Measurements from ENCODE around the gene SPTBN5.

DNA sequence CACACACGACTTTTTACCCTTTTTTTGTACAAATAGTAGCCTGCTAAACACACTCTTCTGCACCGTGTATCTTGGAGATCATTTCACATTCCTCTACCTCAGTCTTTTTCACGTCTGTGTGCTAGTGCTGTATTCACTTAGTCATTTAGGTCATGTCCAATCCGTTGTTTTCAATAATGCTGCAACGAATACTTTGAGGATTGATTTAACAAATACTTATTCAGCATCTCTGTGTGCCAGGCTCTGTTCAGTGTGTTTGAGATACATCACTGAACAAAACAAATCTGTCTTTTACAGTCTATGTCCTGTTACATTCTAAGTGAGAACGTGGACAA, 65.1 kb downstream of the SPTBN5 start:
- TF ChIP-seq, protein P1, sequence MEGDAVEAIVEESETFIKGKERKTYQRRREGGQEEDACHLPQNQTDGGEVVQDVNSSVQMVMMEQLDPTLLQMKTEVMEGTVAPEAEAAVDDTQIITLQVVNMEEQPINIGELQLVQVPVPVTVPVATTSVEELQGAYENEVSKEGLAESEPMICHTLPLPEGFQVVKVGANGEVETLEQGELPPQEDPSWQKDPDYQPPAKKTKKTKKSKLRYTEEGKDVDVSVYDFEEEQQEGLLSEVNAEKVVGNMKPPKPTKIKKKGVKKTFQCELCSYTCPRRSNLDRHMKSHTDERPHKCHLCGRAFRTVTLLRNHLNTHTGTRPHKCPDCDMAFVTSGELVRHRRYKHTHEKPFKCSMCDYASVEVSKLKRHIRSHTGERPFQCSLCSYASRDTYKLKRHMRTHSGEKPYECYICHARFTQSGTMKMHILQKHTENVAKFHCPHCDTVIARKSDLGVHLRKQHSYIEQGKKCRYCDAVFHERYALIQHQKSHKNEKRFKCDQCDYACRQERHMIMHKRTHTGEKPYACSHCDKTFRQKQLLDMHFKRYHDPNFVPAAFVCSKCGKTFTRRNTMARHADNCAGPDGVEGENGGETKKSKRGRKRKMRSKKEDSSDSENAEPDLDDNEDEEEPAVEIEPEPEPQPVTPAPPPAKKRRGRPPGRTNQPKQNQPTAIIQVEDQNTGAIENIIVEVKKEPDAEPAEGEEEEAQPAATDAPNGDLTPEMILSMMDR (conservative IDR thresholded peaks at IDR 0.05; ENCODE audit: low read length): no peak
- no peak for TF ChIP-seq EZH2phosphoT487 (IDR thresholded peaks at IDR 0.05; ENCODE audit: borderline replicate concordance)

Measured in Loucy (cell line).